Naive thymus-derived CD4-positive, alpha-beta T cell (primary cell): ENCODE results near the gene RFX1. TPM values are rescaled to one million over a fixed set of nuclear protein-coding genes. Genes with fewer than 3 reads are reported as not detected.
"Not testable (repeated sequence)": the region's sequence is repeated elsewhere in the genome, so short reads cannot be mapped to it uniquely, and the experiment has no call there.

Experiments used
- ATAC-seq: fragments of 150-1000 bp; cut with Tn5 transposase; 2 replicates; pipeline ENCODE4 v1.10.0; 2021; ENCODE audit warnings: mild to moderate bottlenecking, moderate library complexity
- CTCF ChIA-PET: fragments of 350-600 bp; sonication (Branson Sonifier 250); formaldehyde crosslinking; loops from one replicate; lab custom pipeline; 2021; ENCODE audit warnings: antibody characterized with exemption; lab: Charles Lee
- POLR2A ChIA-PET: fragments of 350-600 bp; sonication (Branson Sonifier 250); formaldehyde crosslinking; loops from one replicate; lab custom pipeline; 2021; ENCODE audit warnings: antibody characterized with exemption, inconsistent platforms; lab: Charles Lee
- DNase-seq, 9 donors: peaks; one replicate each; pipeline versions ENCODE4 v3.0.0 to v3.0.0-alpha.2; 2020 to 2022; ENCODE audit warnings: mixed read lengths in 1 of 9
- H3K27ac ChIP-seq: one replicate; pipeline ENCODE4 v1.7.0; 2013; ENCODE audit warnings: mild to moderate bottlenecking, low read depth, low read length, moderate library complexity
- H3K27me3 ChIP-seq, 2 donors: one replicate each; pipeline ENCODE4 v1.7.0; 2013; ENCODE audit warnings: low read length in 2 of 2, mild to moderate bottlenecking in 2 of 2, moderate library complexity in 2 of 2; ENCODE audit not compliant: control insufficient read depth in 2 of 2, insufficient read depth in 2 of 2
- H3K36me3 ChIP-seq, 3 experiments: 1 replicate in 2 of 3; 2 replicates in 1 of 3; pipeline ENCODE4 v1.7.0; 2013; ENCODE audit warnings: low read length in 3 of 3, mild to moderate bottlenecking in 3 of 3, moderate library complexity in 1 of 3; ENCODE audit not compliant: insufficient read depth in 3 of 3, control insufficient read depth in 2 of 3
- H3K4me1 ChIP-seq, 2 donors: one replicate each; pipeline ENCODE4 v1.7.0; 2013; ENCODE audit warnings: low read length in 2 of 2, mild to moderate bottlenecking in 2 of 2, moderate library complexity in 1 of 2; ENCODE audit not compliant: control insufficient read depth in 2 of 2, insufficient read depth in 2 of 2
- H3K4me3 ChIP-seq: 2 replicates; pipeline ENCODE4 v1.7.0; 2013; ENCODE audit warnings: mild to moderate bottlenecking, low read length
- H3K9me3 ChIP-seq, 3 experiments: 1 replicate in 2 of 3; 2 replicates in 1 of 3; pipeline ENCODE4 v1.7.0; 2013; ENCODE audit warnings: low read length in 3 of 3; ENCODE audit not compliant: control insufficient read depth in 2 of 3
- H3K27ac Mint-ChIP-seq, 9 donors: one replicate each; pipeline ENCODE4 v1.8.0; 2020 to 2022; ENCODE audit warnings: mixed read lengths in 9 of 9, mild to moderate bottlenecking in 8 of 9, moderate library complexity in 5 of 9, inconsistent platforms in 2 of 9
- H3K27me3 Mint-ChIP-seq, 5 donors: one replicate each; pipeline ENCODE4 v1.8.0; 2021 to 2022; ENCODE audit warnings: mixed read lengths in 5 of 5, mild to moderate bottlenecking in 1 of 5
- H3K36me3 Mint-ChIP-seq, 5 donors: one replicate each; pipeline ENCODE4 v1.8.0; 2020 to 2022; ENCODE audit warnings: mixed read lengths in 5 of 5, mild to moderate bottlenecking in 3 of 5, inconsistent platforms in 1 of 5
- H3K4me1 Mint-ChIP-seq, 7 donors: one replicate each; pipeline ENCODE4 v1.8.0; 2020 to 2022; ENCODE audit warnings: mixed read lengths in 7 of 7, mild to moderate bottlenecking in 3 of 7, inconsistent platforms in 1 of 7
- H3K4me3 Mint-ChIP-seq, 10 donors: one replicate each; pipeline ENCODE4 v1.8.0; 2020 to 2022; ENCODE audit warnings: mild to moderate bottlenecking in 10 of 10, mixed read lengths in 10 of 10, moderate library complexity in 6 of 10, inconsistent platforms in 2 of 10
- H3K9me3 Mint-ChIP-seq, 11 donors: one replicate each; pipeline ENCODE4 v1.8.0; 2020 to 2022; ENCODE audit warnings: mixed read lengths in 11 of 11, mild to moderate bottlenecking in 4 of 11, inconsistent platforms in 1 of 11, moderate library complexity in 1 of 11
- intact Hi-C, 2 donors: fragments of 100-400 bp; cut with micrococcal nuclease; formaldehyde crosslinking; loops; one replicate each; pipeline ENCODE4 v1.15.1; 2023
- polyA plus RNA-seq, 2 donors: library from polyadenylated mRNA; unstranded; fragments of 300-500 nt; fragmentation: Illumina TruSeq; gene quantifications; one replicate each; pipeline ENCODE4 v1.2.3, GENCODE V29; 2021
- total RNA-seq, 6 experiments: library from RNA in 5 of 6; stranded (reverse) in 5 of 6; gene quantifications; 1 replicate in 5 of 6; 2 replicates in 1 of 6; pipeline ENCODE4 v1.2.3 and lab custom pipeline; 2021 to 2026

RFX1 gene
- total and polyA plus RNA-seq, 7 experiments from 2014 or later: 1.0 to 23.5 (median 17.6) TPM

DNA sequence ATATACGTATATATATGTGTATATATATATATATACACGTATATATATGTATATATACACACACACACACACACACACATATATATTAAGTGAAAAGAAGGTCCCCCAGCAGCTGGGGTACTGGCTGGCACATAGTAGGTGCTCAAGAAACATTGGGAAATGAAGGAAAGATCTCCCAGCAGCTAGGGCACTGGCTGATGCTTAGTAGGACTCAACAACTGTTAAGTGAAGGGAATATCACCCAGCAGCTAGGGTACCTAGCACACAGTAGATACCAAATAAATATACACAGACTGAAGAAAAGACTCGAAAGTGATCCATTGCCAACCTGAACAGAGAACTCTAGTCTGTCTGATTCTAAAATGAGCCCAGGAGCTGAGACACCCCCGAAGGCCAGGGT, 80.1 kb downstream of the RFX1 start:
- CTCF ChIA-PET: no interaction called here

DNA sequence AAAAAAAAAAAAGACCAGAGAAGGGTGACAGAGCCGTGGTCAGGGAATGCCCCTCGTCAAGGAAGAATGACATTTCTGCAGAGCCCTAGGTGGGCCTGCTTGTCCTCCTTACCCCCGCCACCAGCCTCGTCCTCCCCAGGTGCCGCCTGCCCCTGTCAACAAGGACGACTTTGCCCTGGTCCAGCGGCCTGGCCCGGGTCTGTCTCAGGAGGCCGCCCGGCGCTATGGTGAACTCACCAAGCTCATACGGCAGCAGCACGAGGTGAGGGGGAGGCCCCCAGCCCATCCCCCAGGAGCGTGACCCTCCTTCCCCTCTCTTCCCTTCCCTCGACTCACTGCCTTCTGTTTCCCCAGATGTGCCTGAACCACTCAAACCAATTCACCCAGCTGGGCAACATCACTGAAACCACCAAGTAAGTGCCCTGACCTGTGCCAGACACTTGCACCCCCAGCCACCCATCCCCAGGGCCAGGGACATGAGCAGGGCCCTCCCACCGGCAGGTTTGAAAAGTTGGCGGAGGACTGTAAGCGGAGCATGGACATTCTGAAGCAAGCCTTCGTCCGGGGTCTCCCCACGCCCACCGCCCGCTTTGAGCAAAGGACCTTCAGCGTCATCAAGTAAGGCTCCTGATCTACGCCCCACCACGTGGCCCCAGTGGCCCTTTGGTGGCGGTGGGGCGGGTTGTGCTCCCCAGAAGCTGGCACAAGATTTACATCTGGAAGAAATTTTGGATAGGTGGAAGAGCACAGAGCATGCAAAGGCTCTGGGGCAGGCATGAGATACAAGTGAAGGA, 82.7 kb downstream of the RFX1 start:
- H3K36me3 ChIP-seq: peaks cover 0 to 64% (median 0%) of the 10 kb centered on the region in 3 experiments
- CTCF ChIA-PET: no interaction called here
- Mint-ChIP-seq H3K4me1 (peaks cover 0 to 16% (median 7%) of the 10 kb centered on the region in 7 donors), H3K36me3 (peaks cover 0 to 48% (median 20%) of the 10 kb centered on the region in 5 donors), H3K27ac (no peak overlapping the region), H3K27me3 (no peaks in the 10 kb centered on the region), H3K9me3 (peaks cover 0 to 6% (median 0%) of the 10 kb centered on the region in 11 donors), H3K4me3 (no peak overlapping the region)
- no peak overlapping the region for H3K27ac ChIP-seq
- intact Hi-C loops: no loop called here
- no peaks in the 10 kb centered on the region for H3K4me1 ChIP-seq
- POLR2A ChIA-PET: interaction anchor here (0.8 kb wide), 1 partner anchor 29 kb away, joined by 3 read pairs; no protein-coding TSS in a partner anchor
- no peak for DNase-seq
- no peak for ATAC-seq
- no peak overlapping the region for H3K4me3 ChIP-seq
- peaks cover 0 to 5% (median 0%) of the 10 kb centered on the region in 3 experiments for H3K9me3 ChIP-seq
- no peaks in the 10 kb centered on the region for H3K27me3 ChIP-seq

More for the DNA sequence above, 80.1 kb downstream of the RFX1 start:
- Histone ChIP-seq H3K9me3 (peaks cover 0 to under 1% (median 0%) of the 10 kb centered on the region in 3 experiments), H3K27ac (no peak overlapping the region), H3K4me3 (no peak overlapping the region), H3K27me3 (no peaks in the 10 kb centered on the region), H3K36me3 (peaks cover 0 to 52% (median 0%) of the 10 kb centered on the region in 3 experiments), H3K4me1 (no peaks in the 10 kb centered on the region)
- Mint-ChIP-seq H3K4me1 (peaks cover 0 to 15% (median 6%) of the 10 kb centered on the region in 7 donors), H3K4me3 (no peak overlapping the region), H3K27me3 (no peaks in the 10 kb centered on the region), H3K36me3 (peaks cover 0 to 41% (median 19%) of the 10 kb centered on the region in 5 donors), H3K9me3 (peaks cover 0 to 3% (median 0%) of the 10 kb centered on the region in 11 donors), H3K27ac (peak overlapping the region in 2 of 9 donors; percentile 20 to 62)
- no peak for DNase-seq
- intact Hi-C loops: no loop called here
- no peak for ATAC-seq
- POLR2A ChIA-PET: interaction anchor here (0.6 kb wide), 1 partner anchor 34 kb away, joined by 3 read pairs; no protein-coding TSS in a partner anchor

GRCh38 chr19:13922118-13922517, 84.0 kb downstream of the RFX1 start:
- H3K27me3 Mint-ChIP-seq, H3K9me3 ChIP-seq, intact Hi-C loops, CTCF ChIA-PET, H3K4me3 Mint-ChIP-seq, H3K9me3 Mint-ChIP-seq, H3K27me3 ChIP-seq, H3K4me3 ChIP-seq, DNase-seq, H3K4me1 ChIP-seq, ATAC-seq, H3K27ac ChIP-seq: not testable (repeated sequence)
- POLR2A ChIA-PET: interaction anchor here (0.8 kb wide), 1 partner anchor 27 kb away, joined by 3 read pairs; no protein-coding TSS in a partner anchor
- H3K36me3 Mint-ChIP-seq: peaks cover 0 to 45% (median 20%) of the 10 kb centered on the region in 5 donors
- H3K4me1 Mint-ChIP-seq: peaks cover 0 to 16% (median 7%) of the 10 kb centered on the region in 7 donors
- peak overlapping the region in 1 of 9 donors; percentile 26 for H3K27ac Mint-ChIP-seq
- H3K36me3 ChIP-seq: peaks cover 0 to 64% (median 0%) of the 10 kb centered on the region in 3 experiments

- peaks cover 0 to 45% (median 20%) of the 10 kb centered on the region in 5 donors for H3K36me3 Mint-ChIP-seq
- ATAC-seq (peak; percentile 81), DNase-seq (peak in 2 of 9 donors; percentile 13 to 23)
- ChIA-PET CTCF (interaction anchor here (1.1 kb wide), 1 partner anchor 126 kb away, joined by 5 read pairs; no protein-coding TSS in a partner anchor), POLR2A (no interaction called here)
- peaks cover 0 to 5% (median 0%) of the 10 kb centered on the region in 3 experiments for H3K9me3 ChIP-seq
- H3K36me3 ChIP-seq: peaks cover 0 to 56% (median 0%) of the 10 kb centered on the region in 3 experiments
- H3K4me1 ChIP-seq: no peaks in the 10 kb centered on the region
- peaks cover 0 to 7% (median 3%) of the 10 kb centered on the region in 7 donors for H3K4me1 Mint-ChIP-seq
- peaks cover 0 to 6% (median 0%) of the 10 kb centered on the region in 11 donors for H3K9me3 Mint-ChIP-seq
- H3K4me3 Mint-ChIP-seq: no peak overlapping the region
- H3K27me3 Mint-ChIP-seq: no peaks in the 10 kb centered on the region
- no peaks in the 10 kb centered on the region for H3K27me3 ChIP-seq
- peak overlapping the region in 5 of 9 donors; percentile 16 to 69 (median 34) for H3K27ac Mint-ChIP-seq
- intact Hi-C loops: no loop called here
- H3K27ac ChIP-seq: no peak overlapping the region
- H3K4me3 ChIP-seq: no peak overlapping the region
Measured at GRCh38 chr19:13920940-13921747, 85.0 kb downstream of the RFX1 start.

DNA sequence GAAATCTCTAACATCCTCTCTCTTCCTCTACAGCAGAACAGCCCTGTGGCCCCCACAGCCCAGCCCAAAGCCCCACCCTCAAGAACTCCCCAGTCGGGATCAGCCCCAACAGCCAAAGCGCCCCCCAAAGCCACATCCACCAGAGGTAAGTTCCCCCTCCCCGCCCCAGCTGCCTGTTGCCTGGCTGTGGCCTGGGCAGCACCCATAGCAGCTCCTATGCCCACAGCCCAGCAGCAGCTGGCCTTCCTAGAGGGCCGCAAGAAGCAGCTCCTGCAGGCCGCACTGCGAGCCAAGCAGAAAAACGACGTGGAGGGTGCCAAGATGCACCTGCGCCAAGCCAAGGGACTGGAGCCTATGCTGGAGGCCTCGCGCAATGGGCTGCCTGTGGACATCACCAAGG, 85.6 kb downstream of the RFX1 start:
- Mint-ChIP-seq H3K27ac (no peak overlapping the region), H3K36me3 (peaks cover 0 to 44% (median 20%) of the 10 kb centered on the region in 5 donors)

More for the DNA sequence above, 85.6 kb downstream of the RFX1 start:
- CTCF ChIA-PET: interaction anchor here (1.1 kb wide), 1 partner anchor 127 kb away, joined by 5 read pairs; no protein-coding TSS in a partner anchor
- intact Hi-C loops: no loop called here
- Histone ChIP-seq H3K4me1 (no peaks in the 10 kb centered on the region), H3K36me3 (peaks cover 0 to 60% (median 0%) of the 10 kb centered on the region in 3 experiments), H3K27me3 (no peaks in the 10 kb centered on the region), H3K4me3 (no peak overlapping the region), H3K27ac (no peak overlapping the region), H3K9me3 (peaks cover 0 to 5% (median 0%) of the 10 kb centered on the region in 3 experiments)
- H3K27me3 Mint-ChIP-seq: no peaks in the 10 kb centered on the region
- DNase-seq: no peak
- ATAC-seq: no peak
- POLR2A ChIA-PET: no interaction called here
- peaks cover 0 to 4% (median 3%) of the 10 kb centered on the region in 7 donors for H3K4me1 Mint-ChIP-seq
- H3K9me3 Mint-ChIP-seq: peaks cover 0 to 6% (median 0%) of the 10 kb centered on the region in 11 donors
- H3K4me3 Mint-ChIP-seq: no peak overlapping the region
